Panc1 (cell line): ENCODE results near the gene LKAAEAR1.

Experiments
- POLR2AphosphoS5 ChIP-seq: IDR thresholded peaks from 2 replicates; pipeline ENCODE4 v1.6.1; 2012; ENCODE audit warnings: mild to moderate bottlenecking, low read depth, low read length, moderate library complexity
- SIN3A ChIP-seq: IDR thresholded peaks from 2 replicates; pipeline ENCODE4 v1.6.1; 2012; ENCODE audit warnings: low read depth, mild to moderate bottlenecking, low read length, moderate library complexity, borderline replicate concordance; ENCODE audit not compliant: insufficient read depth
- TCF7L2 ChIP-seq: IDR thresholded peaks from 2 replicates; pipeline ENCODE4 v1.6.1; 2011; ENCODE audit warnings: mild to moderate bottlenecking, low read depth, low read length, inconsistent platforms
- TF ChIP-seq, protein P1 (sequence below): fragments of 450-650 bp; IDR thresholded peaks from 2 replicates; pipeline ENCODE4 v1.5.1; 2017; ENCODE audit warnings: mild to moderate bottlenecking

DNA sequence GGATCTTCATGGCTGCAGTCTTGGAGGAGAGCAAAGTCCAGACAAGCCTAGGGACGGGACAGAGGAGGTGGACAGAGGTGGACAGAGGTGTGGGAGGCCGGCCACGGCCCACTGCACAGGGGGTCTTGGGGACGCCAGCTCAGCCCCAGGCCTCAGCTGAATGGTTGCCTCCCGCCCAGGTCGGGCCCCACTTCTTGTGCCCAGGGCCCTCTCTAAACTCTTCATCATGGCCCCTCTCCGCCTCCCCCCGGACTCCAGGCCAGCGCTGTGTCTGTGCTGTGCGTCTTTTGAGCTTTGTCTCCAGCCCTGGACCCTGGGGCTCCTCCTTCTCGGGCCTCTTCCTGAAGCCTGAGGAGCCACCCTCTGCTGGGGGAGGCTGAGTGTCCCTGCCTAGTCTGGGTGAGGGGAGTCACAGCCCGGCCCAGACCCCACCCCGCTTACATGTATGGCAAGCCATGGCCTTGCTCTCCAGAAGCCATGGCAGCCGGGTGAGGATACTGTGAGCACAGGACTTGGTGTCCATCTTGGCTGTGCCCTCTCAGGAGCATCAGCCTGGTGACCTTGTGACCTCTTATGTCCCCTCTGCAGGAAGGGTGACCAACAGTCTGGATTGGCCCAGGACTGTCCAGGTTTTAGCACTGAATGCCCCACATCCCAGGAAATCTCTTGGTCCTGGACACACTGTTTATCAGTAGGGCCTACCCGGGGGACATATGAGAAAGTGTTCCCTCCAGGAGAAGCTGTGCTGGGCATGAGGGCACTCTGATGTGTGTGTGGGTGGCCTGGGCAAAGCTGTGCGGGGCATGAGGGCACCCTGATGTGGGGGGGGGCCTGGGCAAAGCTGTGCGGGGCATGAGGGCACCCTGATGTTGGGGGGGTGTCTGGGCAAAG is 32.6 kb upstream of the LKAAEAR1 start:
- TF ChIP-seq, protein P1, sequence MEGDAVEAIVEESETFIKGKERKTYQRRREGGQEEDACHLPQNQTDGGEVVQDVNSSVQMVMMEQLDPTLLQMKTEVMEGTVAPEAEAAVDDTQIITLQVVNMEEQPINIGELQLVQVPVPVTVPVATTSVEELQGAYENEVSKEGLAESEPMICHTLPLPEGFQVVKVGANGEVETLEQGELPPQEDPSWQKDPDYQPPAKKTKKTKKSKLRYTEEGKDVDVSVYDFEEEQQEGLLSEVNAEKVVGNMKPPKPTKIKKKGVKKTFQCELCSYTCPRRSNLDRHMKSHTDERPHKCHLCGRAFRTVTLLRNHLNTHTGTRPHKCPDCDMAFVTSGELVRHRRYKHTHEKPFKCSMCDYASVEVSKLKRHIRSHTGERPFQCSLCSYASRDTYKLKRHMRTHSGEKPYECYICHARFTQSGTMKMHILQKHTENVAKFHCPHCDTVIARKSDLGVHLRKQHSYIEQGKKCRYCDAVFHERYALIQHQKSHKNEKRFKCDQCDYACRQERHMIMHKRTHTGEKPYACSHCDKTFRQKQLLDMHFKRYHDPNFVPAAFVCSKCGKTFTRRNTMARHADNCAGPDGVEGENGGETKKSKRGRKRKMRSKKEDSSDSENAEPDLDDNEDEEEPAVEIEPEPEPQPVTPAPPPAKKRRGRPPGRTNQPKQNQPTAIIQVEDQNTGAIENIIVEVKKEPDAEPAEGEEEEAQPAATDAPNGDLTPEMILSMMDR = no peak
- TF ChIP-seq TCF7L2 (no peak), SIN3A (no peak), POLR2AphosphoS5 (no peak)
